SK-N-SH (cell line): ENCODE measurements around the gene SLC16A11. TPM values are rescaled to one million over a fixed set of nuclear protein-coding genes. Genes with fewer than 3 reads are reported as not detected.

Experiments used
- CTCF ChIA-PET: fragments of 300-600, 350-600 bp; formaldehyde crosslinking; extraction: SDS; loops from one replicate; lab custom pipeline; 2021; lab: Yijun Ruan, JAX
- POLR2A ChIA-PET: fragments of 350-600 bp; sonication (Branson Sonifier 250); formaldehyde crosslinking; extraction: SDS; loops from one replicate; lab custom pipeline; 2020; ENCODE audit warnings: antibody characterized with exemption, inconsistent platforms; lab: Yijun Ruan, JAX
- DNase-seq: peaks from one replicate; pipeline ENCODE4 v3.0.0; 2012
- H2AFZ ChIP-seq: fragments of 200-600 bp; sonication (generic); 2 replicates; pipeline ENCODE4 v1.8.1; 2016; ENCODE audit warnings: antibody characterized with exemption, mild to moderate bottlenecking, low read depth
- H3F3A ChIP-seq: fragments of 200-600 bp; sonication (generic); replicated peaks from 2 replicates; pipeline ENCODE3; 2016; ENCODE audit warnings: antibody characterized with exemption, mild to moderate bottlenecking; ENCODE audit not compliant: insufficient read depth
- H3K27ac ChIP-seq, 2 experiments: fragments of 200-500 bp in 1 of 2; fragments of 200-600 bp in 1 of 2; sonication (Bioruptor generic) in 1 of 2; sonication (generic), shearing (Covaris generic) in 1 of 2; 2 replicates each; pipeline versions ENCODE4 v1.5.1 to v1.6.1; 2014 to 2016; ENCODE audit warnings: low read depth in 2 of 2, inconsistent platforms in 1 of 2, low read length in 1 of 2, mild to moderate bottlenecking in 1 of 2, mixed read lengths in 1 of 2
- H3K27me3 ChIP-seq: fragments of 200-600 bp; sonication (generic), shearing (Covaris generic); 2 replicates; pipeline ENCODE4 v1.6.1; 2016; ENCODE audit warnings: mixed run types; ENCODE audit not compliant: insufficient read depth
- H3K36me3 ChIP-seq, 2 experiments: fragments of 200-500 bp in 1 of 2; fragments of 200-600 bp in 1 of 2; sonication (Bioruptor generic) in 1 of 2; sonication (generic) in 1 of 2; replicated peaks in 1 of 2; 2 replicates each; pipeline versions ENCODE3 to v1.5.1; 2014 to 2016; ENCODE audit warnings: low read length in 1 of 2, mild to moderate bottlenecking in 1 of 2; ENCODE audit not compliant: insufficient read depth in 2 of 2, control insufficient read depth in 1 of 2
- H3K4me1 ChIP-seq, 2 experiments: fragments of 200-500 bp in 1 of 2; fragments of 200-600 bp in 1 of 2; sonication (Bioruptor generic) in 1 of 2; sonication (generic), shearing (Covaris generic) in 1 of 2; 2 replicates each; pipeline versions ENCODE4 v1.5.1 to v1.6.1; 2014 to 2016; ENCODE audit warnings: low read depth in 1 of 2, low read length in 1 of 2, mixed run types in 1 of 2; ENCODE audit not compliant: insufficient read depth in 2 of 2, control insufficient read depth in 1 of 2
- H3K4me2 ChIP-seq: fragments of 200-600 bp; sonication (generic), shearing (Covaris generic); 2 replicates; pipeline ENCODE4 v1.6.1; 2017; ENCODE audit warnings: mixed run types
- H3K4me3 ChIP-seq, 2 experiments: fragments of 200-500 bp in 1 of 2; fragments of 200-600 bp in 1 of 2; sonication (Bioruptor generic) in 1 of 2; sonication (generic), shearing (Covaris generic) in 1 of 2; 2 replicates each; pipeline versions ENCODE4 v1.5.1 to v1.8.1; 2014 to 2016; ENCODE audit warnings: low read depth in 2 of 2, inconsistent platforms in 1 of 2, low read length in 1 of 2, mild to moderate bottlenecking in 1 of 2, mixed read lengths in 1 of 2, moderate library complexity in 1 of 2
- H3K79me2 ChIP-seq: fragments of 200-600 bp; sonication (generic); 2 replicates; pipeline ENCODE4 v1.8.1; 2017; ENCODE audit warnings: mild to moderate bottlenecking; ENCODE audit not compliant: insufficient read depth
- H3K9ac ChIP-seq: fragments of 200-600 bp; sonication (generic); 2 replicates; pipeline ENCODE4 v1.6.1; 2017; ENCODE audit warnings: mixed run types
- H3K9me2 ChIP-seq: fragments of 200-600 bp; sonication (generic); 2 replicates; pipeline ENCODE4 v1.6.1; 2017; ENCODE audit warnings: mixed run types
- H3K9me3 ChIP-seq: fragments of 200-600 bp; sonication (generic); 2 replicates; pipeline ENCODE4 v1.6.1; 2017; ENCODE audit warnings: mixed run types, mild to moderate bottlenecking, moderate library complexity
- H4K20me1 ChIP-seq: fragments of 200-600 bp; sonication (generic); 2 replicates; pipeline ENCODE4 v1.6.1; 2017; ENCODE audit warnings: mild to moderate bottlenecking, mixed run types; ENCODE audit not compliant: insufficient read depth
- GABPA ChIP-seq: IDR thresholded peaks from 2 replicates; pipeline ENCODE4 v1.4.0; 2012; ENCODE audit warnings: low read depth, mild to moderate bottlenecking
- MAX ChIP-seq: IDR thresholded peaks from 2 replicates; pipeline ENCODE4 v1.4.0; 2012; ENCODE audit warnings: low read depth
- NRF1 ChIP-seq: IDR thresholded peaks from 2 replicates; pipeline ENCODE4 v1.6.1; 2012; ENCODE audit warnings: low read depth, mild to moderate bottlenecking, low read length
- POLR2AphosphoS5 ChIP-seq: IDR thresholded peaks from 2 replicates; pipeline ENCODE4 v1.6.1; 2012; ENCODE audit warnings: low read depth, low read length
- RAD21 ChIP-seq: IDR thresholded peaks from 2 replicates; pipeline ENCODE4 v1.6.1; 2012; ENCODE audit warnings: mild to moderate bottlenecking, low read length
- TCF12 ChIP-seq: IDR thresholded peaks from 2 replicates; pipeline ENCODE4 v1.4.0; 2012
- WGBS: methylation state at CpG from one replicate; pipeline ENCODE4 v1.1.6; 2017; ENCODE audit warnings: low lambda C conversion rate; 5-methylcytosine and 5-hydroxymethylcytosine counted together
- polyA plus RNA-seq, 3 experiments: library from polyadenylated mRNA; depleted of rRNA; stranded (reverse); fragments of >200 nt; gene quantifications; 2 replicates each; pipeline ENCODE4 v1.2.3, GENCODE V29; 2012

SLC16A11 gene
- polyA plus RNA-seq, 1 of the 3 experiments (the other 2 are of a cell fraction): 0.12 TPM

- H3K9me2 ChIP-seq: no peaks in the 10 kb centered on the region
- WGBS: 92% methylated on average over 1 of the region's 1 CpG
- no peak overlapping the region for H3K4me3 ChIP-seq
- H3K4me1 ChIP-seq: peaks cover 5 to 17% of the 10 kb centered on the region in 2 experiments; a peak in 2 of 4 replicates
- no peak for TF ChIP-seq MAX
- TF ChIP-seq NRF1: no peak
- no peak for TF ChIP-seq GABPA
- ChIA-PET POLR2A (interaction anchor here (0.9 kb wide), 1 partner anchor 10 kb away, joined by 3 read pairs; the partner anchor contains the start of gene SLC16A13), CTCF (interaction anchor here (1.2 to 8.6 kb wide), 4 partner anchors 11 to 111 kb away, joined by 5 to 64 read pairs (median 6); partner anchors contain the start of gene SLC16A13)
- no peaks in the 10 kb centered on the region for H3K36me3 ChIP-seq
- no peak overlapping the region for H2AFZ ChIP-seq
- no peak overlapping the region for H3K4me2 ChIP-seq
- H3F3A ChIP-seq: peaks cover 15% of the 10 kb centered on the region
- no peak overlapping the region for H3K9ac ChIP-seq
- H3K27me3 ChIP-seq: no peaks in the 10 kb centered on the region
- H3K9me3 ChIP-seq: no peaks in the 10 kb centered on the region
- no peak overlapping the region for H3K27ac ChIP-seq
- no peaks in the 10 kb centered on the region for H4K20me1 ChIP-seq
- no peaks in the 10 kb centered on the region for H3K79me2 ChIP-seq
- no peak for DNase-seq
Observed at GRCh38 chr17:7025245-7025644, 18.6 kb downstream of the SLC16A11 start.

- no peak overlapping the region for H2AFZ ChIP-seq
- H3K4me2 ChIP-seq: no peak overlapping the region
- no peak for TF ChIP-seq POLR2AphosphoS5
- H3K79me2 ChIP-seq: no peaks in the 10 kb centered on the region
- H4K20me1 ChIP-seq: no peaks in the 10 kb centered on the region
- ChIA-PET POLR2A (interaction anchor here (2.0 kb wide), 1 partner anchor 11 kb away, joined by 8 read pairs; the partner anchor contains the start of gene SLC16A13), CTCF (interaction anchor here (1.2 to 8.6 kb wide), 4 partner anchors 11 to 113 kb away, joined by 5 to 64 read pairs (median 6); partner anchors contain the start of gene SLC16A13)
- no peak for DNase-seq
- H3K9ac ChIP-seq: no peak overlapping the region
- no peaks in the 10 kb centered on the region for H3K27me3 ChIP-seq
- H3K9me3 ChIP-seq: no peaks in the 10 kb centered on the region
- no peaks in the 10 kb centered on the region for H3K9me2 ChIP-seq
- H3K4me3 ChIP-seq: no peak overlapping the region; a peak in 1 of 4 replicates
- H3K36me3 ChIP-seq: no peaks in the 10 kb centered on the region
- H3K4me1 ChIP-seq: peaks cover 5 to 20% of the 10 kb centered on the region in 2 experiments; a peak in 2 of 4 replicates
- H3K27ac ChIP-seq: no peak overlapping the region
- WGBS: 96% methylated on average over 5 of the region's 8 CpGs
- peaks cover 15% of the 10 kb centered on the region for H3F3A ChIP-seq
Observed at GRCh38 chr17:7024402-7024785, 19.5 kb downstream of the SLC16A11 start.

- H3K27ac ChIP-seq: no peak overlapping the region
- peaks cover 5 to 26% of the 10 kb centered on the region in 2 experiments; a peak in 2 of 4 replicates for H3K4me1 ChIP-seq
- H3K4me3 ChIP-seq: peak overlapping the region in 1 of 2 experiments; percentile 24; a peak in 1 of 4 replicates
- no peak overlapping the region for H3K4me2 ChIP-seq
- 27% methylated on average over 35 of the region's 51 CpGs for WGBS
- no peaks in the 10 kb centered on the region for H3K9me3 ChIP-seq
- DNase-seq: peak; percentile 95
- POLR2A ChIA-PET: interaction anchor here (2.0 kb wide), 1 partner anchor 12 kb away, joined by 8 read pairs; the partner anchor contains the start of gene SLC16A13
- H3K36me3 ChIP-seq: no peaks in the 10 kb centered on the region
- H3K79me2 ChIP-seq: no peaks in the 10 kb centered on the region
- TF ChIP-seq NRF1: peak; percentile 82
- TF ChIP-seq TCF12: no peak
- TF ChIP-seq GABPA: no peak
- TF ChIP-seq RAD21: no peak
- TF ChIP-seq, all 33 proteins: peak for 1
- no peaks in the 10 kb centered on the region for H3K9me2 ChIP-seq
- peaks cover 15% of the 10 kb centered on the region for H3F3A ChIP-seq
- H3K27me3 ChIP-seq: no peaks in the 10 kb centered on the region
- CTCF ChIA-PET: interaction anchor here (1.2 to 8.6 kb wide), 5 partner anchors 9 to 113 kb away, joined by 3 to 64 read pairs (median 5); a partner anchor contains a TSS
- H3K9ac ChIP-seq: no peak overlapping the region
- peak overlapping the region; percentile 57; the same call in 1 of the 2 replicates for H2AFZ ChIP-seq
- H4K20me1 ChIP-seq: no peaks in the 10 kb centered on the region
Observed at GRCh38 chr17:7023576-7024401, 20.1 kb downstream of the SLC16A11 start.
